GM21786 (cell line): ENCODE data around the gene SHLD3.
"Not testable (repeated sequence)": the region's sequence is repeated elsewhere in the genome, so short reads cannot be mapped to it uniquely, and the experiment has no call there.

Source experiments
- ATAC-seq: cut with Tn5 transposase; IDR thresholded peaks from one replicate; pipeline ENCODE4 v1.9.1; 2021; ENCODE audit not compliant: unreplicated experiment

The SHLD3 gene

DNA sequence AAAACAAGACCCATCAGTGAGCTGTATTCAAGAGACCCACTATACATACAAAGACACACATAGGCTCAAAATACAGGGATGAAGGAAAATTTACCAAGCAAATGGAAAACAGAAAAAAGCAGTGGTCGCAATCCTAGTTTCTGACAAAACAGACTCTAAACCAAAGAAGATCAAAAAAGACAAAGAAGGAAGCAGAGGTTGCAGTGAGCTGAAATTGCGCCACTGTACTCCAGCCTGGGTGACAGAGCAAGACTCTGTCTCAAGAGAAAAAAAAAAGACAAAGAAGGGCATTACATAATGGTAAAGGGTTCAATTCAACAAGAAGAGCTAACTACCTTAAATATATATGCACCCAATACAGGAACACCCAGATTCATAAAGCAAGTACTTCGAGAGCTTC lies 51.2 kb downstream of the SHLD3 start:
- not testable (repeated sequence) for ATAC-seq
